NCI-H1105 (cell line): Measurements from ENCODE around the gene SIK3.
"Not testable (repeated sequence)": the region's sequence is repeated elsewhere in the genome, so short reads cannot be mapped to it uniquely, and the experiment has no call there.

ENCODE experiments used
- DNase-seq: peaks from one replicate; lab custom pipeline; 2025; lab: John Stamatoyannopoulos, UW

Gene SIK3

DNA sequence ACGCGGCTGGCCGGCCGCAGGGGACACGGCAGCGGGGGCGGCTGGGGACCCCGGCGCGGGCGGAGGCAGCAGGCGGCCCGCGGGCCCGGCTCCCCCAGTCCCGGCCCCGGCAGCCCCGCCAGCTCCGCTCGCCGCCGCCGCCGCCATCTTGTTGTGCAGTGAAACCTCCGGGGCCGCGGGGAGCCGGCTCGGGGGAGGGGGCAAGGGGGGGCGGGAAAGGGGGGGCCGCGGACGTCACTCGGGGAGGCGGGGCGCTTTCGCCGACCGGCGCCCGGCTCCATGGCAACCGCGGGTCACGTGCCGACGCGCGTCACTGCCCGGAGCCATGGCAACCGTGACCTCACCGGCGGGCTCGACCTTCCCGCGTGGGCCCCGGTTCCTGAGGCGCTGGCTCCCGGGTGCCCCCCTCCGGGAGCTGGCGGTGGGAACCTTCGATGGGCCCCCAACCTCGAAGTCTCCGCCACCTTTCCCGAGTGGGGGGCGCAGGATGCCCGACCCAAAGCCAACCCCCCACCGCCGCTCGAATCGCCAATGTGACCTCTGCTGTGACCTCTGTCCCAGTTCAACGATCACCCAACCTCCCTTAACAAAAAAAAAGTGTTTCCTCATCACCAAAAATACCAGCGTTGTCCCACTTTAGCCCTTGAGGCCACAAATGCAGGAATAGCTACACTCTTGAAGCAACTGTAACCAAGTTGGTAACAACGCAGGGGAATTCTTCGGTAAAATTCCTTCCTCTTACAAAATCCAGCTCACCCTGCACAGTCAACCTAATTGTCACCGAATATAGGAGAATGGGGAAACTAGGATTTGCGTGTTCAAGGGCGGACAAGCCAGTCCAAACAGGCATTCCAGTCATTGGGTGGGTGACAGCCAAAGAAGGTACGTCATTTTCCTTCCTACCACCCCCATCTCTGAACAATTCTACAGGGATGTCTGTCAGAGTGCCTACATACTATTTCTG lies at the start of gene SIK3:
TSS of gene SIK3 (minus strand) at position 160 of the 964 bp plus-strand sequence. CDS start at position 147, 13 bp downstream.
- DNase-seq: peak; percentile 96

DNA sequence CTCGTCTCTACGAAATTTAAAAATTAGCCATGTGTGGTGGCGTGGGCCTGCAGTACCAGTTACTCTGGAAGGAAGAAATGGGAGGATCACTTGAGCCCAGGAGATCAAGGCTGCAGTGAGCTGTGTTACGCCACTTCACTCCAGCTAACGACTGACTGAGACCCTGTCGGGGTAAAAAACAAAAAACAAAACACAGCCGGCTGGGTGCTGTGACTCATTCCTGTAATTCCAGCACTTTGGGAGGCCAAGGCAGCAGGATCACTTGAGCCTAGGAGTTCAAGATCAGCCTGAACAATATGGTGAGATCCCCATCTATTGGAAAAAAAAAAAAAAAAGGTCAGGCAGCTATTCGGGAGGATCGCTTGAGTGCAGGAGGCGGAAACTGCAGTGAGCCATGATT lies 48.3 kb upstream of the SIK3 start:
- no peak for DNase-seq

DNA sequence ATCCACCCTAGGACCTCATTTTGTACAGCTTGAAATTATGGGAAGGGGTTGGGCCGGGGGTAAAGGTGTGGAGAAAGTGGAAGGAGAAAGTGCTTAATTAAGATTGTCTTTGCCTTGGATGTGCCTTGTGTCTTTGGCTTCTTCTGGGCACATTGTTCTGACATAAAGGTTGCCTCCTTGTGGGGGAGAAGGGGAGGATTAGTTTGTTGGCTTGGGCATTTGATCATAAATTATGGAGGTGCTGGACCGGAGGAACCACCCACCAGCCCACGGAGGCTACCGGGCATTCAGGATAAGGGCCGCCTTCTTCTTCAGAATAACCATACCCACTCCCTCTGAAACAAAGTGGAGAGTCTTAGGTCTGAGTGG lies 47.1 kb upstream of the SIK3 start:
- DNase-seq: peak; percentile 20

DNA sequence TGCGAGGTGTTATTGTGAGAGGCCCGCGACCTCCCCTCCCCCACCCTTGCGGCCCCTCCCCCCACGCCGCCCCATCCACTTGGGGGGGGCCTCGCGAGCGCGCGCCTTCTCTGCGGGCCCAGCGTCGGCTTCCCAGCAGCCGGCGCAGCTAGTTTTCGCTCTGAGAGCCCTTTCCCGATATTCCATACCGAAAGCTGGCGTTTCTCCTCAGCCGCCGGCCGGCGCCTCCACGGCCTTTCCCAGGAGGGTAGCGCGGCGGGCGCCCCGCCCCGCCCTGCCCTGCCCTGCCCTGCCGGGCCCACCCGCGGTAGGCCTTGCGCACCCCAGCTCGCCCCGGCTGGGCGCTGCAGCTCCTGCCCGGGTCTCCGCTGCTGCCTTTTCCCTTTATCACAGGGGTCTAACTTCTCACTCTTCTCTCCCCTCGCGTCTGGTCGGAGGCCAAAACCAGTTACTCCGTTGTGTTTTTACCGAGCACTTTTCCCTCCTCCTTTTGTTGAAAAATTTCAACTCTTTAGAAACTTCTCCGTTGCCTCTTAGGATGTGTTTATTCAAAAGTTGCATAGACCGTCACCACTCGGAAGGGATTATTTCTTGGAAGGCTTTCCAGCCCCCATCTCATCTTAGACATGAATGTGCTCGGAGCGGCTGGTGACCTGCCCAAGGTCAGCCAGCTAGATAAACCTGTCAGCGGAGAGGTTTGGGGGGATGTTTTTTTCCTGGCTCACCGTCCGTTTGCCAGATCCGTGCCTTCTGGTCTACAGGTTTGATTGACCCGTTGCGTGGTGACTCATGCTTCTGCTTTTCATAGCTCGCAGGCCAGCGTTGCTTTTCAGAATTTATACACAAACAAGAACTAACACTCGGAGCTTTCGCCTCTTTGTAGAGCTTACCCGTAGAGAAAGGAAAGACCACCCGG lies 46.5 kb upstream of the SIK3 start:
- DNase-seq: peak; percentile 46

DNA sequence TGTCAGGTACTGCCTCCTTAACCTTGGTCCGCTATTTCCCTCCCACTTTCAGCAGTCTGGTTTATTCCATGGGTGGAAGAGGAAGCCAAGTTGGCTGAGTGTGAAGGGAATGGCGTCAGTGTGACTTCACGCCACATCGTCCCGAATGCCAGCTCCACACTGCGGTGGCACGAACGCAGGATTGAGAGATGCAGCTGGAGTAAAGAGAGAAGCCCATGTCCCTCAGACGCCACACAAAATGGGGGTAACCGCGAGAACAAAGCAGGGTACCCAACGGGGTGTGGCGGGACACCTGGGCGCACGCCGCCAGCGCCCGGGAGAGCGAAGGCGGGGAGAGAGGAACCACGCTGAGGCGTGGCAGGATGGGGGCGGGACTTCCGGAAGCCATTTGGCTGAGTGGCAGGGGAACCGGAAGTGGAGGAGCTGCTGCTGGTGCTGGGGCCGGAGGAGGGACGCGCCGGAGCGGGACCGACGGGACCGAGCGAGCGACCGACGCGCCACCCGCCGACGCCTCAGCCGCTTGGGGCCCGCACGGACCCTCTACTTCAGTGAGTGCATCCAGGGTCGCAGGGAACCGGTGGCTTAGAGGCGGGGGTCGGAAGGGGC lies 45.7 kb upstream of the SIK3 start, which contains the start of gene PAFAH1B2:
TSS of gene PAFAH1B2 (plus strand) at position 417 of the 606 bp plus-strand sequence. CDS start 8,161 bp downstream, outside the sequence.
- DNase-seq: peak; percentile 91

DNA sequence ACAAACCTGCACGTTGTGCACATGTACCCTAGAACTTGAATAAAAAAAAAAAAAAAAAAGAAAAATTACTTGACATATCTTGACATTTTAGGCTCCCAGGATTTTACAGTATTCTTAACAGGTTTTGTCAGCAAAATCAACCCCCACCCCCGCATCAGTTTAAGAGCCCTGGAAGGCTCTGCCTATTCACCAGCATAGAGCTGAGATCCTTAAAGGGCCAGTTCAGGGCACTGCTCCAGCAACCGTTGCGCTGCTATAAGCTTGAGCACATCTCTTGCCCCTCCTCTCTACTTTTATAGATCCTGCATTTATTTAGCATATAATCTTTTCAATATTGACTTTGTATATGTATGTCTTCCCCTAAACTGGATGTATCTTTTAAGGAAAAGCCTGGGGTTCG lies 45.2 kb upstream of the SIK3 start:
- DNase-seq: peak; percentile 45

DNA sequence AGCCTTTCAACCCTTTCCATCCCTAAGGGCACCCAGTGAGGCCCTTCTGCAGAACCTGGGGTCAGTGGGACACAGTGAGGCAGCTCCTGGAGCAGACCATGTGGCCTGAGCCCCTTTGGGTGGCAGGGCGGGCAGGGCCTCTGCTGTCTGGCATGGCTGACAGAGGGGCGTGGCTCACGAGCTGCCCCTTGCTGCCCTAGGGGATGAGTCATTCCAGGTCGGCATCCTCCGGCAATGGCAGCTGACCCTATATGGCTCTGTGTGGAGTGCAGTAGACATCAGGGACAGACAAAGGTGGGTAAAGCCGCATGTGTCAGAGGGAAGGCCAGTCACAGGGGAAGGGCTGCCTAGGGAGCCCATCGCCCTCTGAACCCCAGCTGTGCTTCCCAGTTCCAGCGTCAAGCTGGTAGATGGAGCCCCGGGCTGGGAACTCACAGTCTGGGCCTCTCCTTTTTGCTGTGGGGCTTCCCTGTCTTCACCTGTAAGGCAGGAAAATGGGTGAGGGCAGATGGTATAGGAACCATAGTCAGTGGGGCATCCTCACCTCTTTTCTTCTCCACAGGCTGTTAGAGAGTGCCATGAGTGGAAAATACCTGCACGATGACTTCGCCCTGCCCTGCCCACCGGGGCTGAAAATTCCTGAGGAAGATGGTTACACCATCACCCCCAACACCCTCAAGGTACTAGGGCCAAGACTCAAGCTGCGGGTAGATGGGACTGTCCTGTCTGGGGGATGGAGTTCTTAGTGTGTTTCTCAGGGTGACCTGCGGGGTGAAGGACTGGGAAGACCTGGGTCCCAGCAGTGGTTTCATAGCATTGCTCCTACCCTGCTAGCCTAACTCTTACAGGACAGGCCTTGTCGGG lies 39.2 kb upstream of the SIK3 start:
- not testable (repeated sequence) for DNase-seq

DNA sequence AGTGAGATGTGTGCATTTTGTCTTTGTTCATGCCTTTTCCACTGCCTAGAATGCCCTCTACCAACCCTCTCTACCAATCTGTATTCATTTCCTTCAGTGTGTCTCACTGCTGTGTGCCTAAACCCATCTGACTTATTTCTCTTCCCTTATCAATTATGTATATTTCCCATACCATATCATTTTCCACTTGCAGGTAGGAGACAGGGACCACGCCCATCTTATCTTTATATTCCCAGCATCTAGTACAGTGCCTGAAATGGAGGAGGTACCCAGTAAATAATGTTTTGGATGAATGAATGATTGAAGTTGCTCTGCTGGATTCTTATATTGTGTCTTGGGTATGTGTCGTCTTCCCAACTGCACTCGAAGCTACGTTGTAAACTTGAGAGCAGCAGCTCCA lies 36.8 kb upstream of the SIK3 start:
- not testable (repeated sequence) for DNase-seq

DNA sequence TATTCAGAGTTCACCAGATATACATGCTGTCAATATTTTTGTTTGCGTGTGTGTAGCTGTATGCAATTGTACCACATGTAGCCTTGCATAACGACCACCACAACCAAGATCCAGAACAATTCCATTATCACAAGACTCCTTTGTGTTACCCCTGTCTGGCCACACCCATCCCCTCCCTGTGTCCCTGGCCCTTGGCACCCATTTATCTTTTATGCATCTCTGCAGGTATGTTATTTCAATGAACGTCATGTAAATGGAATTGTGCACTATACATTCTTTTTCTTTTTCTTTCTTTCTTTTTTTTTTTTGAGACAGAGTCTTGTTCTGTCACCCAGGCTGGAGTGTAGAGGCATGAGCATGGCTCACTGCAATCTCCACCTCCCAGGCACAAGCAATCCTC lies 36.2 kb upstream of the SIK3 start:
- DNase-seq: no peak

DNA sequence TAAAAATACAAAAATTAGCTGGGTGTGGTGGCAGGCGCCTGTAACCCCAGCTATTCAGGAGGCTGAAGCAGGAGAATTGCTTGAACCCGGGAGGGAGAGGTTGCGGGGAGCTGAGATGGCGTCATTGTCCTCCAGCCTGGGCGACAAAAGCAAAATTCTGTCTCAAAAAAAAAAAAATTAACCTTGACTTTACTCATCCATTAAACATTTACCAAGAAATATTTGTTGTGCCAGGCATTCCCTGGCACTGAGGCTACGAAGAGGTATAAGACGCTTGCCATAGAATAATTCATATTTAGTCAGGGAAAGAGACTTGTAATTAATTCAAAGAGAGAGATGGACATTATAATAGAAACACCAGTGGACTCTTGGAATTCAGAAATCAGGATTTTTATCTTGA lies 32.7 kb upstream of the SIK3 start:
- no peak for DNase-seq

DNA sequence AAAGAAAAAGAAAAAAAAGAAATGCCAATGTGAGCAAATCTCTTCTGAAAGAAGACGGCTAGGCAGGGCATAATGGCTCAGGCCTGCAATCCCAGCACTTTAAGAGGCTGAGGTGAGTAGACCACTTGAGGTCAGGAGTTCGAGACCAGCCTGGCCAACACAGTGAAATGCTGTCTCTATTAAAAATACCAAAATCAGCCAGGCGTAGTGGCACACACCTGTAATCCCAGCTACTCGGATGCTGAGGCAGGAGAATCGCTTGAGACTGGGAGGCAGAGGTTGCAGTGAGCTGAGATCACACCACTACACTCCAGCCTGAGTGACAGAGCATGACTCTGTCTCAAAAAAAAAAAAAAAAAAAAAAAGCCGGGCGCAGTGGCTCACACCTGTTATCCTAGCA lies 32.2 kb upstream of the SIK3 start:
- DNase-seq: not testable (repeated sequence)

DNA sequence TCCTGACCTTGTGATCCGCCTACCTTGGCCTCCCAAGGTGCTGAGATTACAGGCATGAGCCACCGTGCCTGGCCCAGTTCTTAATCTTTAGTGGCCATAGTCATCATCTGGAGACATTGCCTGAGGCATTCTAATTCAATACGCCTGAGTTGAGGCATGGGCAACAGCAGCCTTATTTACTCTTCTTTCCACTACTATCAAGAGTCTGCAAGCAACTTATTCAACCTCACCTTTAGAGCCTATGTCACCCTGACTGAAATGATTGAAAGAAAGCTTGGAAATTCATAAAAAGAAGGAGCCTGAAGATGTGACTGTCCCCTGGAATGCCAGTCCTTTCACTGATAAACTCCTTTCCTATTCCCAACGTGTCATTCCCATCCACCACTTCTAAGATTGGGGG lies 30.1 kb upstream of the SIK3 start:
- no peak for DNase-seq

DNA sequence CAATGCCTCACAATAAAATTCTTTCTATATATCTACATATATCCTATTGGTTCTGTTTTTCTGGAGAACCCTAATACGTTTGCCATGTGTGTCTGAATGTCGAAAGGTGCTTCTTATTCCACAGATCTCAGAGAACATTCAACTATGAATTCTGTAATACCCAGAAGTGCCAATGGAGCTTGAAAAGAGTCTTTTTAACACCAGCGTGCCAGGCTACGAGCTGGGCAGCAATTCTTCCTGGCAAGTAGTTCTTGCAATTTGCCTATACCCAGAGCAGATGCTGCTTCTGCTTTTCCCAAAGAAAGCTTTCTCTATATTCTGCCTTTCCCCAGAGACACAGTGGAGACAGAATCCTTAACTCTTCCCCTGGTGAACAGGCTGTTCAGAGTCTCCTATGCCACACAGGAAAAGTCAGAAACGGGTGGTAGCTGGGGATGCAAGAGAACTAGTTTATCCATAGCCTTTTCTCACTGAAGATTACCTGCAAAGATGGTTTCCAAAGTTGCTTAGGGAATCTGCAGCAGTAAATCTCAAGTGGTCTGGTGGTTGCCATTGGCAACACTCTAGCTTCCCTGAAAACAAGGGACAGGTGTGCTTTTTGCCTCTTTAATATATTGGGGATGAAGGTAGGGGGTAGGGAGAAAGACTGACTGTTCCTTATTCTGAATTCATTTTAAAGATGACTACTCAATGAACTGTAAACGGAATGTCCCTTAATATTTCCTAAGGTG lies 29.1 kb upstream of the SIK3 start:
- DNase-seq: peak; percentile 90

DNA sequence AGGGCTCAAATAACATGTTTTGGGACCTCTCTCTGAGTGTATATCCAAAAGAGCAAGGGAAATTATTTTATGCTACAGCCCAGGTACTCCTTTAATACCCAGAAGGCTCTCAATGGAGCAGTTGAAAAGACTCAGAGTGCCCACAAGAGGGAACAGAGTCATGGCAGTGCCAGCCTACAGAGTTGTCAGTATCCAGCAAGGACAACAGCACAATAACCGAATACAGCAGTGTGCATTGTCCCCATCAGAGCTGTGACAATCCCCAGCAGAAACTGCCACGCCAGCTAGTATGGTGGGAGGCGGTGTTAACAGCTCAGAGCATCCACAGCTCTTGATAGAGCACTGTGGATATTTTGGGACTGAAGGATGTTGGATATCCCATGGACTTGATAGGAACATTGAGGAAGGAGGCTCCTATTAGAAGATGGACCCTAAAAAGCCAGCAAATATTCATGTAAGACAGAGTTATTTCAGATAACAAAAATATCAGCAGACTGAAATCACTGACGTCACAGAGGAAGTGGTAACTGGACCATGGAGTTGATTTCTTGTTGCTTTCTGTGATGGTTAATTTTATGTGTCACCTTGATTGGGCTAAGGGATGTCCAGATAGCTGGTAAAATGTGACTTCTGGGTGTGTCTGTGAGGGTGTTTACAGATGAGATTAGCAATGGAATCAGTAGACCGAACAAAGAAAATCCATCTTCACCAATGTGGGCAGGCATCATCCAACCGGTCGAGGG lies 28.2 kb upstream of the SIK3 start:
- DNase-seq: no peak

DNA sequence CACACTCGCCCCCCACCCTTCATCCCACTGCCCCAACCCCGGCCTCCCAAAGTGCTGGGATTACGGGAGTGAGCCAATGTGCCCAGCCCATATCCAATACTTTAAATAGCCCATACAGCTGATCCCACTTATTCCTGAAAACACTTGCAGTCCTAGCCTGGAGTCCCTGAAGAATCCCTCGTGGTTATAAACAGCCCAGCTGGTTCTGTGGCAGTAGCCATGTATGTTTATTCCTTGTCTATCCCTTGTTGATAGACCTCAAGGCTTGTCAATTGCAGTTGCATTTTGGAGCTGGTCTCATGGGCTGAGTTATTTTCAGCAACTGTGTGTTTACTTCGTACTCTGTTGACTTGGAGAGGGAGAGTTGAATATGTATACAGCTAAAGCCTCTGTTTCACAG lies 24.3 kb upstream of the SIK3 start:
- no peak for DNase-seq

DNA sequence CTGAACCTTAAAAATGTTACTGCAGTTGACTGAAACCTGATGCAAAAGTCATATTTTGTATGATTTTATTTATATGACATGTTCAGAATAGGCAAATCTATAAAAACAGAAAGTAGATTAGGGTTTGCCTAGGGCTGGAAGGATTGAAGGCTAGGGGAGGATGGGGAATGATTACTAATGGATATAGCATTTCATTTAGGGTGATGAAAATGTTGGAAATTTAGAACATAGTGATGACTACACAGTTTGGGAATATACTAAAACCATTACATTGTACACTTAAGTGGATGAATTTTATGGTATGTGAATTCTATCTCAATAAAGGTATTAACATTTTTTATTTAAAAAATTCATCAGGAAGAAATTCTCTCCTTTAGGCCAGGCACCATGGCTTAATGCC lies 22.9 kb upstream of the SIK3 start:
- DNase-seq: no peak

DNA sequence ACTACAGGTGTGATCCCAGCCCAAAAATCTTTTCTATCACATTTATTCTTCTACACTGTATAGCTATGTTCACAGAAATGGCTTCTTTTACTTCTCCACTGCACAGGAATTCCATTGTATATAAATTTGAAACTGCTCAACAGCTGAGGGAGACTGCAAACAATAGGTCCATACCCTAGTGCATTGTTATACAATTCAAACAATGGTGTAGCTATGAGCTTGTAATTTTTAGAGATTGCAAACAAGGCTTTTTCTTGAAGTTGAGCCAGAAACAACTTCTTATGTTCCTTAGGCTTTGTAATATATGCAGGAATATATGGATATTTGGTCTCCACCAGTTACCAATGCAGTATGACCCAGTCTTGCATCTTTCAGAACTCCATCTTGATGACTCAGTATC lies 19.5 kb upstream of the SIK3 start:
- no peak for DNase-seq

DNA sequence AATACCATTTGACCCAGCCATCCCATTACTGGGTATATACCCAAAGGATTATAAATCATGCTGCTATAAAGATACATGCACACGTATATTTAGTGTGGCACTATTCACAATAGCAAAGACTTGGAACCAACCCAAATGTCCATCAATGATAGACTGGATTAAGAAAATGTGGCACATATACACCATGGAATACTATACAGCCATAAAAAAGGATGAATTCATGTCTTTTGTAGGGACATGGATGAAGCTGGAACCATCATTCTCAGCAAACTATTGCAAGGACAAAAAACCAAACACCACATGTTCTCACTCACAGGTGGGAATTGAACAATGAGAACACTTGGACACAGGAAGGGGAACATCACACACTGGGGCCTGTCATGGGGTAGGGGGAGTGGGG lies 14.7 kb upstream of the SIK3 start:
- DNase-seq: not testable (repeated sequence)

DNA sequence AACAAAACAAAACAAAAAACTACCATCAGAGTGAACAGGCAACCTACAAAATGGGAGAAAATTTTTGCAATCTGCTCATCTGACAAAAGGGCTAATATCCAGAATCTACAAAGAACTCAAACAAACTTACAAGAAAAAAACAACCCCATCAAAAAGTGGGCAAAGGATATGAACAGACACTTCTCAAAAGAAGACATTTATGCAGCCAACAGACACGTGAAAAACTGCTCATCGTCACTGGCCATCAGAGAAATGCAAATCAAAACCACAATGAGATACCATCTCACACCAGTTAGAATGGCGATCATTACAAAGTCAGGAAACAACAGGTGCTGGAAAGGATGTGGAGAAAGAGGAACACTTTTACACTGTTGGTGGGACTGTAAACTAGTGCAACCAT lies 14.3 kb upstream of the SIK3 start:
- not testable (repeated sequence) for DNase-seq
